ENCODE results near the gene RAB11B. TPM values are rescaled to one million over a fixed set of nuclear protein-coding genes. Genes with fewer than 3 reads are reported as not detected.

RAB11B gene
- total and polyA plus RNA-seq, 9 of the 15 experiments (the other 6 are each of a cell fraction or from before 2014, with no cell fraction given): 0.74 to 71.0 (median 13.8) TPM

DNA sequence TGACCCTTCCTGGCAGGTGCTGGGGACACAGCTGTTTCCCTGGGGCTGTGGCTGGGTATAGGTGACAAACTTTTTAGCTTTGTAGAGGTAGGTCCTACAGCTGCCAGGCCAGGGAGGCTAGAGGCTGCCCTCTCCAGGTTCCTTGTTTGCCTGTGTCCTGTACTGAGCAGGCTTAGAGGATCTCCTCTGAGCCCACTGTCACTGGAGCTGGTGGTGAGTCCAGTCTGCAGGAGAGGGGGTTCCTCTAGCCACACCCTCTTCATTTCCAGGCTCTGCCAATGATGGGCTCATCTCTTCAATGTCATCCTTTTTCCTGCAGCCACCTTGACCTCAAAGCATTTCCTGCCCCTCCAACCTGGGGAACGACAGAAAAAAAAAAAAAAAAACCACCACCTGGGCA, 12.6 kb upstream of the RAB11B start:
- Histone ChIP-seq H3K79me2 (ENCODE audit: control insufficient read depth, insufficient read depth, low read length) (no peaks in the 10 kb centered on the region; the same call in 2 of the 3 replicates), H3K4me3 (no peak overlapping the region), H2AFZ (ENCODE audit: low read depth, low read length) (no peak overlapping the region), H3K27ac (ENCODE audit: extremely low read depth, low read depth, low read length) (no peak overlapping the region), H3K4me2 (ENCODE audit: insufficient read depth, low read length) (no peak overlapping the region), H3K9ac (ENCODE audit: insufficient read depth in 1 of 2, low read depth in 2 of 2, low read length in 2 of 2) (no peak overlapping the region), H3K4me1 (replicated peaks in 1 of 2; ENCODE audit: control insufficient read depth in 2 of 2, insufficient read depth in 2 of 2, low read length in 2 of 2) (peaks cover 0 to 7% of the 10 kb centered on the region in 2 experiments; a peak in 4 of 5 replicates), H3K9me1 (ENCODE audit: control insufficient read depth, insufficient read depth, low read length) (no peaks in the 10 kb centered on the region), H3K27me3 (ENCODE audit: control insufficient read depth in 2 of 2, insufficient read depth in 2 of 2, low read length in 2 of 2) (no peaks in the 10 kb centered on the region), H3K9me3 (replicated peaks; ENCODE audit: control insufficient read depth, insufficient read depth, low read depth, low read length) (peaks cover 5% of the 10 kb centered on the region; the same call in 1 of the 2 replicates), H4K20me1 (replicated peaks; ENCODE audit: control insufficient read depth, insufficient read depth, low read length) (no peaks in the 10 kb centered on the region), H3K36me3 (ENCODE audit: control insufficient read depth, insufficient read depth, low read length) (no peaks in the 10 kb centered on the region)
- in situ Hi-C loops (cut with MboI): no loop called here
- no peak for ATAC-seq
- FAIRE-seq: no peak
- ChIA-PET POLR2A (interaction anchor here (2.9 kb wide), 1 partner anchor 12 kb away, joined by 6 read pairs; the partner anchor contains the start of gene RAB11B), CTCF (ENCODE audit: low intra/inter-chr PET ratio) (interaction anchor here (0.6 kb wide), 1 partner anchor 13 kb away, joined by 4 read pairs; no protein-coding TSS in a partner anchor)
- no TSS peak for BruUV-seq (replicated peaks)
- WGBS (ENCODE audit: insufficient coverage, low coverage, missing lambda C conversion rate): 33% methylated on average over 1 of the region's 1 CpG
- DNase-seq (ENCODE audit: extremely low read depth in 1 of 4, low spot score in 3 of 4): no peak
- intact Hi-C loops (cut with micrococcal nuclease): no loop called here
- TF ChIP-seq GATAD2B (IDR thresholded peaks at IDR 0.05; ENCODE audit: borderline replicate concordance) (no peak), ZNF444 (CRISPR knock-in tag; IDR thresholded peaks at IDR 0.05) (no peak), SRF (CRISPR knock-in tag; IDR thresholded peaks at IDR 0.05) (no peak), CBX2 (IDR thresholded peaks at IDR 0.05; ENCODE audit: insufficient read depth, low read length, poor library complexity, severe bottlenecking) (no peak), CREB1 (IDR thresholded peaks at IDR 0.05) (no peak), CREB1 (CRISPR knock-in tag; IDR thresholded peaks at IDR 0.05) (no peak), NR4A1 (CRISPR knock-in tag; IDR thresholded peaks at IDR 0.05) (no peak), NR4A1 (tag; IDR thresholded peaks at IDR 0.05) (no peak), NFXL1 (CRISPR knock-in tag; IDR thresholded peaks at IDR 0.05) (no peak)
- TF ChIP-seq, protein P1, sequence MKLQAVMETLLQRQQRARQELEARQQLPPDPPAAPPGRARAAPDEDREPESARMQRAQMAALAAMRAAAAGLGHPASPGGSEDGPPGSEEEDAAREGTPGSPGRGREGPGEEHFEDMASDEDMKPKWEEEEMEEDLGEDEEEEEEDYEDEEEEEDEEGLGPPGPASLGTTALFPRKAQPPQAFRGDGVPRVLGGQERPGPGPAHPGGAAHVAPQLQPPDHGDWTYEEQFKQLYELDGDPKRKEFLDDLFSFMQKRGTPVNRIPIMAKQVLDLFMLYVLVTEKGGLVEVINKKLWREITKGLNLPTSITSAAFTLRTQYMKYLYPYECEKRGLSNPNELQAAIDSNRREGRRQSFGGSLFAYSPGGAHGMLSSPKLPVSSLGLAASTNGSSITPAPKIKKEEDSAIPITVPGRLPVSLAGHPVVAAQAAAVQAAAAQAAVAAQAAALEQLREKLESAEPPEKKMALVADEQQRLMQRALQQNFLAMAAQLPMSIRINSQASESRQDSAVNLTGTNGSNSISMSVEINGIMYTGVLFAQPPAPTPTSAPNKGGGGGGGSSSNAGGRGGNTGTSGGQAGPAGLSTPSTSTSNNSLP (IDR thresholded peaks at IDR 0.05; ENCODE audit: borderline replicate concordance, low read depth, low read length): no peak
- TF ChIP-seq, protein P2, sequence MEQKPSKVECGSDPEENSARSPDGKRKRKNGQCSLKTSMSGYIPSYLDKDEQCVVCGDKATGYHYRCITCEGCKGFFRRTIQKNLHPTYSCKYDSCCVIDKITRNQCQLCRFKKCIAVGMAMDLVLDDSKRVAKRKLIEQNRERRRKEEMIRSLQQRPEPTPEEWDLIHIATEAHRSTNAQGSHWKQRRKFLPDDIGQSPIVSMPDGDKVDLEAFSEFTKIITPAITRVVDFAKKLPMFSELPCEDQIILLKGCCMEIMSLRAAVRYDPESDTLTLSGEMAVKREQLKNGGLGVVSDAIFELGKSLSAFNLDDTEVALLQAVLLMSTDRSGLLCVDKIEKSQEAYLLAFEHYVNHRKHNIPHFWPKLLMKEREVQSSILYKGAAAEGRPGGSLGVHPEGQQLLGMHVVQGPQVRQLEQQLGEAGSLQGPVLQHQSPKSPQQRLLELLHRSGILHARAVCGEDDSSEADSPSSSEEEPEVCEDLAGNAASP (IDR thresholded peaks at IDR 0.05): no peak
- TF ChIP-seq, protein P3, sequence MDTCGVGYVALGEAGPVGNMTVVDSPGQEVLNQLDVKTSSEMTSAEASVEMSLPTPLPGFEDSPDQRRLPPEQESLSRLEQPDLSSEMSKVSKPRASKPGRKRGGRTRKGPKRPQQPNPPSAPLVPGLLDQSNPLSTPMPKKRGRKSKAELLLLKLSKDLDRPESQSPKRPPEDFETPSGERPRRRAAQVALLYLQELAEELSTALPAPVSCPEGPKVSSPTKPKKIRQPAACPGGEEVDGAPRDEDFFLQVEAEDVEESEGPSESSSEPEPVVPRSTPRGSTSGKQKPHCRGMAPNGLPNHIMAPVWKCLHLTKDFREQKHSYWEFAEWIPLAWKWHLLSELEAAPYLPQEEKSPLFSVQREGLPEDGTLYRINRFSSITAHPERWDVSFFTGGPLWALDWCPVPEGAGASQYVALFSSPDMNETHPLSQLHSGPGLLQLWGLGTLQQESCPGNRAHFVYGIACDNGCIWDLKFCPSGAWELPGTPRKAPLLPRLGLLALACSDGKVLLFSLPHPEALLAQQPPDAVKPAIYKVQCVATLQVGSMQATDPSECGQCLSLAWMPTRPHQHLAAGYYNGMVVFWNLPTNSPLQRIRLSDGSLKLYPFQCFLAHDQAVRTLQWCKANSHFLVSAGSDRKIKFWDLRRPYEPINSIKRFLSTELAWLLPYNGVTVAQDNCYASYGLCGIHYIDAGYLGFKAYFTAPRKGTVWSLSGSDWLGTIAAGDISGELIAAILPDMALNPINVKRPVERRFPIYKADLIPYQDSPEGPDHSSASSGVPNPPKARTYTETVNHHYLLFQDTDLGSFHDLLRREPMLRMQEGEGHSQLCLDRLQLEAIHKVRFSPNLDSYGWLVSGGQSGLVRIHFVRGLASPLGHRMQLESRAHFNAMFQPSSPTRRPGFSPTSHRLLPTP (IDR thresholded peaks at IDR 0.05; ENCODE audit: borderline replicate concordance, extremely low read depth, insufficient read length): no peak

All from K562 (cell line).